SK-N-SH treated with all-trans-retinoic acid at 6 μM for 48 hours (cell line): ENCODE measurements around the gene PLCZ1.

Source experiments
- ATAC-seq: fragments of 200-7000 bp; cut with Tn5 transposase; 3 replicates; pipeline ENCODE4 v1.9.1; 2020; ENCODE audit warnings: mild to moderate bottlenecking, moderate library complexity
- ARNTL ChIP-seq: fragments of 450-650 bp; formaldehyde crosslinking; IDR thresholded peaks from 2 replicates; pipeline ENCODE4 v1.5.0; 2020; ENCODE audit warnings: low read depth, mild to moderate bottlenecking, moderate library complexity, borderline replicate concordance
- BACH2 ChIP-seq: fragments of 250-450 bp; sonication (Bioruptor Pico); IDR thresholded peaks from 2 replicates; pipeline ENCODE4 v1.9.0; 2021; ENCODE audit warnings: mild to moderate bottlenecking, borderline replicate concordance
- CSDC2 ChIP-seq: fragments of 250-450 bp; sonication (Bioruptor Pico); IDR thresholded peaks from 2 replicates; pipeline ENCODE4 v1.5.0; 2020; ENCODE audit warnings: mild to moderate bottlenecking, moderate library complexity
- ESRRG ChIP-seq: fragments of 250-450 bp; sonication (Bioruptor Pico); IDR thresholded peaks from 2 replicates; pipeline ENCODE4 v1.6.1; 2021; ENCODE audit warnings: mild to moderate bottlenecking
- ISL1 ChIP-seq: fragments of 250-450 bp; sonication (Bioruptor Pico); IDR thresholded peaks from 2 replicates; pipeline ENCODE4 v2.1.2; 2022; ENCODE audit warnings: mild to moderate bottlenecking, moderate library complexity
- OSR1 ChIP-seq: fragments of 250-450 bp; sonication (Bioruptor Pico); IDR thresholded peaks from 2 replicates; pipeline ENCODE4 v1.8.0; 2022; ENCODE audit warnings: moderate library complexity, mild to moderate bottlenecking, inconsistent platforms
- PPARA ChIP-seq: fragments of 250-450 bp; sonication (Bioruptor Pico); IDR thresholded peaks from 2 replicates; pipeline ENCODE4 v1.5.0; 2020; ENCODE audit warnings: mild to moderate bottlenecking, borderline replicate concordance
- RARB ChIP-seq: fragments of 250-450 bp; sonication (Bioruptor Pico); IDR thresholded peaks from 2 replicates; pipeline ENCODE4 v1.8.0; 2021; ENCODE audit warnings: mild to moderate bottlenecking, moderate library complexity
- SNAI2 ChIP-seq: fragments of 250-450 bp; sonication (Bioruptor Pico); IDR thresholded peaks from 2 replicates; pipeline ENCODE4 v1.5.0; 2020; ENCODE audit warnings: mild to moderate bottlenecking, moderate library complexity
- TCF4 ChIP-seq: fragments of 250-450 bp; sonication (Bioruptor Pico); IDR thresholded peaks from 2 replicates; pipeline ENCODE4 v1.8.0; 2021; ENCODE audit warnings: mild to moderate bottlenecking, moderate library complexity, borderline replicate concordance
- TOX ChIP-seq: fragments of 250-450 bp; sonication (Bioruptor Pico); IDR thresholded peaks from 2 replicates; pipeline ENCODE4 v1.8.0; 2021; ENCODE audit warnings: mild to moderate bottlenecking, moderate library complexity, borderline replicate concordance
- ZFP3 ChIP-seq: fragments of 250-450 bp; sonication (Bioruptor Pico); IDR thresholded peaks from 2 replicates; pipeline ENCODE4 v1.5.0; 2020; ENCODE audit warnings: mild to moderate bottlenecking, moderate library complexity
- ZFP30 ChIP-seq: fragments of 450-650 bp; formaldehyde crosslinking; IDR thresholded peaks from 2 replicates; pipeline ENCODE4 v1.5.0; 2022; ENCODE audit warnings: mild to moderate bottlenecking, moderate library complexity
- ZNF565 ChIP-seq: fragments of 450-650 bp; formaldehyde crosslinking; conservative IDR thresholded peaks from 2 replicates; pipeline ENCODE4 v1.5.0; 2020; ENCODE audit warnings: low read depth, mild to moderate bottlenecking, moderate library complexity
- ZNF70 ChIP-seq: fragments of 450-650 bp; formaldehyde crosslinking; IDR thresholded peaks from 2 replicates; pipeline ENCODE4 v1.5.0; 2020; ENCODE audit warnings: mild to moderate bottlenecking, moderate library complexity
- ZNF8 ChIP-seq: fragments of 450-650 bp; formaldehyde crosslinking; IDR thresholded peaks from 2 replicates; pipeline ENCODE4 v1.5.0; 2020; ENCODE audit warnings: mild to moderate bottlenecking, moderate library complexity
- TF ChIP-seq, protein P1 (sequence below): fragments of 250-450 bp; sonication (Bioruptor Pico); IDR thresholded peaks from 2 replicates; pipeline ENCODE4 v1.8.0; 2020; ENCODE audit warnings: mild to moderate bottlenecking, moderate library complexity, borderline replicate concordance
- TF ChIP-seq, protein P2 (sequence below): fragments of 250-450 bp; sonication (Bioruptor Pico); IDR thresholded peaks from 2 replicates; pipeline ENCODE4 v1.8.0; 2021; ENCODE audit warnings: low read depth, mild to moderate bottlenecking, moderate library complexity, borderline replicate concordance
- TF ChIP-seq, protein P3 (sequence below): fragments of 250-450 bp; sonication (Bioruptor Pico); IDR thresholded peaks from 2 replicates; pipeline ENCODE4 v1.5.1; 2020; ENCODE audit warnings: low read depth, mild to moderate bottlenecking, moderate library complexity
- TF ChIP-seq, protein P4 (sequence below): fragments of 250-450 bp; sonication (Bioruptor Pico); IDR thresholded peaks from 2 replicates; pipeline ENCODE4 v1.5.1; 2021; ENCODE audit warnings: mild to moderate bottlenecking, moderate library complexity
- TF ChIP-seq, protein P5 (sequence below): fragments of 250-450 bp; sonication (Bioruptor Pico); IDR thresholded peaks from 2 replicates; pipeline ENCODE4 v1.5.0; 2020; ENCODE audit warnings: mild to moderate bottlenecking, moderate library complexity

The PLCZ1 gene

DNA sequence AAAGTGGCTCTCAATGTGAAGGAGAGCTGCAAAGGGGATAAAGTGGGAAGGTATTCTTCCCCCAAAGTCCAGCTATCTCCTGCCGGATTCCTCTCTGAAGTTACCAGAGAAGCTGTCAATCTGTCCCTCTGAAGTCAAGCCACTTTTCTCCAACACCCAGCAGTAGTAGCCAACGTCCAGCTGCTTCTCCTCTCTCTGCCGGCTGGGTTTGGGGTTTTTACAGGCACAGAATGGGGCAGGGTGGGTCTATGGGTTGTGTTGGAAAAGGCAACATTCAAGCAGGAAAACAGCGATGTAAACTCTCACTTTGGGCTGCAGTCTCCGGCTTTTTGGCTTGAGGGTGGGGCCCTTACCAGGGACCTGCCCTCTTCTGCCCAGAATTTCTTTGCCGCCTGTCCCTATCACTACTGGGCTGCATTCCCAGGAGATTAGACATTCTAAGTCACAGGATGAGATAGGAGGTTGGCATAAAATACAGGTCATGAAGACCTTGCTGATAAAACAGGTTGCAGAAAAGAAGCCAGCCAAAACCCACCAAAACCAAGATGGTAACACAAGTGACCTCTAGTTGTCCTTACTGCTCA lies 16.4 kb upstream of the PLCZ1 start:
- no peak for ATAC-seq

DNA sequence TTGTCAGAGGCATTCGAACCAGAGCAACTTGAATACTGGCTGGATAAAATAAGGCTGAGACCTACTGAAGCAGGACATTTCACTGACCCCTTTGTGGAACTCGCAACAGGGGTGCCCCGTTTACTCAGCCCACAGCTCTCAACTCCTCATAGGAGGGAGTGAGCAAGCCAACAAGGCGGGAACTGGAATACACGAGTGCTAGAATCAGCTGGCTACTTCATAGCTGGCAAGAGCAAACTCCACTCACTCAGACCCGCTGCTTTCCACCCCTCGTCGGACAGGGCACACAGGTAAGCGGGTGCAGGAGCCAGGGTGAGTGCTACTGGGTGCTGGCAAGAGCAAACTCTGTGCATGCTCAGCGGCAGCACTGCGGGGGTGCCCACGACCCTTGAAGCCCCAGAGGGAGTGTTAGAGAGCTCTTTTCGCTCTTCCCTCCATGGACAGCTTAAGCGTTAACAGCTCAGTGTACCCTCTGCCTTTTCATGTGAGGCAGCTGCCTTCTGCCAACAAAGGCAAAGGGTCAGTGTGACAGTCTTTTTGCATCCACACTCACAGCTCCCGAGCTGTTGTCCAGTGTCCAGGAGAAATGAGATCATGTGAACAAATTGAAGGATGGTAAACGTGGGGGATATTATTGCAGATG lies 15.8 kb upstream of the PLCZ1 start:
- TF ChIP-seq ESRRG (no peak), SNAI2 (CRISPR knock-in tag) (no peak), CSDC2 (no peak), RARB (CRISPR knock-in tag) (no peak), ISL1 (no peak), TOX (CRISPR knock-in tag) (no peak), ZFP30 (CRISPR knock-in tag) (no peak)
- TF ChIP-seq, protein P1, sequence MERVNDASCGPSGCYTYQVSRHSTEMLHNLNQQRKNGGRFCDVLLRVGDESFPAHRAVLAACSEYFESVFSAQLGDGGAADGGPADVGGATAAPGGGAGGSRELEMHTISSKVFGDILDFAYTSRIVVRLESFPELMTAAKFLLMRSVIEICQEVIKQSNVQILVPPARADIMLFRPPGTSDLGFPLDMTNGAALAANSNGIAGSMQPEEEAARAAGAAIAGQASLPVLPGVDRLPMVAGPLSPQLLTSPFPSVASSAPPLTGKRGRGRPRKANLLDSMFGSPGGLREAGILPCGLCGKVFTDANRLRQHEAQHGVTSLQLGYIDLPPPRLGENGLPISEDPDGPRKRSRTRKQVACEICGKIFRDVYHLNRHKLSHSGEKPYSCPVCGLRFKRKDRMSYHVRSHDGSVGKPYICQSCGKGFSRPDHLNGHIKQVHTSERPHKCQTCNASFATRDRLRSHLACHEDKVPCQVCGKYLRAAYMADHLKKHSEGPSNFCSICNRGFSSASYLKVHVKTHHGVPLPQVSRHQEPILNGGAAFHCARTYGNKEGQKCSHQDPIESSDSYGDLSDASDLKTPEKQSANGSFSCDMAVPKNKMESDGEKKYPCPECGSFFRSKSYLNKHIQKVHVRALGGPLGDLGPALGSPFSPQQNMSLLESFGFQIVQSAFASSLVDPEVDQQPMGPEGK (CRISPR knock-in tag) = no peak
- TF ChIP-seq, protein P2, sequence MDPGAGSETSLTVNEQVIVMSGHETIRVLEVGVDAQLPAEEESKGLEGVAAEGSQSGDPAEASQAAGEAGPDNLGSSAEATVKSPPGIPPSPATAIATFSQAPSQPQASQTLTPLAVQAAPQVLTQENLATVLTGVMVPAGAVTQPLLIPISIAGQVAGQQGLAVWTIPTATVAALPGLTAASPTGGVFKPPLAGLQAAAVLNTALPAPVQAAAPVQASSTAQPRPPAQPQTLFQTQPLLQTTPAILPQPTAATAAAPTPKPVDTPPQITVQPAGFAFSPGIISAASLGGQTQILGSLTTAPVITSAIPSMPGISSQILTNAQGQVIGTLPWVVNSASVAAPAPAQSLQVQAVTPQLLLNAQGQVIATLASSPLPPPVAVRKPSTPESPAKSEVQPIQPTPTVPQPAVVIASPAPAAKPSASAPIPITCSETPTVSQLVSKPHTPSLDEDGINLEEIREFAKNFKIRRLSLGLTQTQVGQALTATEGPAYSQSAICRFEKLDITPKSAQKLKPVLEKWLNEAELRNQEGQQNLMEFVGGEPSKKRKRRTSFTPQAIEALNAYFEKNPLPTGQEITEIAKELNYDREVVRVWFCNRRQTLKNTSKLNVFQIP (CRISPR knock-in tag) = no peak
- ATAC-seq = no peak

More for the DNA sequence above, 16.4 kb upstream of the PLCZ1 start:
- TF ChIP-seq, protein P3, sequence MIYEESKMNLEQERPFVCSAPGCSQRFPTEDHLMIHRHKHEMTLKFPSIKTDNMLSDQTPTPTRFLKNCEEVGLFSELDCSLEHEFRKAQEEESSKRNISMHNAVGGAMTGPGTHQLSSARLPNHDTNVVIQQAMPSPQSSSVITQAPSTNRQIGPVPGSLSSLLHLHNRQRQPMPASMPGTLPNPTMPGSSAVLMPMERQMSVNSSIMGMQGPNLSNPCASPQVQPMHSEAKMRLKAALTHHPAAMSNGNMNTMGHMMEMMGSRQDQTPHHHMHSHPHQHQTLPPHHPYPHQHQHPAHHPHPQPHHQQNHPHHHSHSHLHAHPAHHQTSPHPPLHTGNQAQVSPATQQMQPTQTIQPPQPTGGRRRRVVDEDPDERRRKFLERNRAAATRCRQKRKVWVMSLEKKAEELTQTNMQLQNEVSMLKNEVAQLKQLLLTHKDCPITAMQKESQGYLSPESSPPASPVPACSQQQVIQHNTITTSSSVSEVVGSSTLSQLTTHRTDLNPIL = no peak
- TF ChIP-seq TCF4 (CRISPR knock-in tag) (no peak), ZNF70 (no peak), ZNF565 (no peak), ZFP30 (CRISPR knock-in tag) (no peak), PPARA (CRISPR knock-in tag) (no peak), BACH2 (CRISPR knock-in tag) (no peak), ZNF8 (CRISPR knock-in tag) (no peak), TOX (CRISPR knock-in tag) (no peak), RARB (CRISPR knock-in tag) (no peak), OSR1 (CRISPR knock-in tag) (no peak), ISL1 (no peak), ARNTL (CRISPR knock-in tag) (no peak), CSDC2 (no peak), ZFP3 (CRISPR knock-in tag) (no peak)
- TF ChIP-seq, protein P4, sequence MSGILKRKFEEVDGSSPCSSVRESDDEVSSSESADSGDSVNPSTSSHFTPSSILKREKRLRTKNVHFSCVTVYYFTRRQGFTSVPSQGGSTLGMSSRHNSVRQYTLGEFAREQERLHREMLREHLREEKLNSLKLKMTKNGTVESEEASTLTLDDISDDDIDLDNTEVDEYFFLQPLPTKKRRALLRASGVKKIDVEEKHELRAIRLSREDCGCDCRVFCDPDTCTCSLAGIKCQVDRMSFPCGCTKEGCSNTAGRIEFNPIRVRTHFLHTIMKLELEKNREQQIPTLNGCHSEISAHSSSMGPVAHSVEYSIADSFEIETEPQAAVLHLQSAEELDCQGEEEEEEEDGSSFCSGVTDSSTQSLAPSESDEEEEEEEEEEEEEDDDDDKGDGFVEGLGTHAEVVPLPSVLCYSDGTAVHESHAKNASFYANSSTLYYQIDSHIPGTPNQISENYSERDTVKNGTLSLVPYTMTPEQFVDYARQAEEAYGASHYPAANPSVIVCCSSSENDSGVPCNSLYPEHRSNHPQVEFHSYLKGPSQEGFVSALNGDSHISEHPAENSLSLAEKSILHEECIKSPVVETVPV (CRISPR knock-in tag) = no peak
- TF ChIP-seq, protein P1 (CRISPR knock-in tag) = no peak
- TF ChIP-seq, protein P2 (CRISPR knock-in tag) = no peak
- TF ChIP-seq, protein P5, sequence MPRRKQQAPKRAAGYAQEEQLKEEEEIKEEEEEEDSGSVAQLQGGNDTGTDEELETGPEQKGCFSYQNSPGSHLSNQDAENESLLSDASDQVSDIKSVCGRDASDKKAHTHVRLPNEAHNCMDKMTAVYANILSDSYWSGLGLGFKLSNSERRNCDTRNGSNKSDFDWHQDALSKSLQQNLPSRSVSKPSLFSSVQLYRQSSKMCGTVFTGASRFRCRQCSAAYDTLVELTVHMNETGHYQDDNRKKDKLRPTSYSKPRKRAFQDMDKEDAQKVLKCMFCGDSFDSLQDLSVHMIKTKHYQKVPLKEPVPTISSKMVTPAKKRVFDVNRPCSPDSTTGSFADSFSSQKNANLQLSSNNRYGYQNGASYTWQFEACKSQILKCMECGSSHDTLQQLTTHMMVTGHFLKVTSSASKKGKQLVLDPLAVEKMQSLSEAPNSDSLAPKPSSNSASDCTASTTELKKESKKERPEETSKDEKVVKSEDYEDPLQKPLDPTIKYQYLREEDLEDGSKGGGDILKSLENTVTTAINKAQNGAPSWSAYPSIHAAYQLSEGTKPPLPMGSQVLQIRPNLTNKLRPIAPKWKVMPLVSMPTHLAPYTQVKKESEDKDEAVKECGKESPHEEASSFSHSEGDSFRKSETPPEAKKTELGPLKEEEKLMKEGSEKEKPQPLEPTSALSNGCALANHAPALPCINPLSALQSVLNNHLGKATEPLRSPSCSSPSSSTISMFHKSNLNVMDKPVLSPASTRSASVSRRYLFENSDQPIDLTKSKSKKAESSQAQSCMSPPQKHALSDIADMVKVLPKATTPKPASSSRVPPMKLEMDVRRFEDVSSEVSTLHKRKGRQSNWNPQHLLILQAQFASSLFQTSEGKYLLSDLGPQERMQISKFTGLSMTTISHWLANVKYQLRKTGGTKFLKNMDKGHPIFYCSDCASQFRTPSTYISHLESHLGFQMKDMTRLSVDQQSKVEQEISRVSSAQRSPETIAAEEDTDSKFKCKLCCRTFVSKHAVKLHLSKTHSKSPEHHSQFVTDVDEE (CRISPR knock-in tag) = no peak
